Ishikawa (cell line): ENCODE measurements around the gene ARMC2.

ENCODE experiments used
- CEBPB ChIP-seq: IDR thresholded peaks from 2 replicates; pipeline ENCODE4 v1.6.1; 2012
- CREB1 ChIP-seq: IDR thresholded peaks from 2 replicates; pipeline ENCODE4 v1.6.1; 2012; ENCODE audit warnings: low read depth
- EP300 ChIP-seq: IDR thresholded peaks from 2 replicates; pipeline ENCODE4 v1.6.1; 2012; ENCODE audit warnings: borderline replicate concordance
- FOXM1 ChIP-seq: IDR thresholded peaks from 2 replicates; pipeline ENCODE4 v1.6.1; 2012; ENCODE audit warnings: low read depth, borderline replicate concordance
- NFIC ChIP-seq: IDR thresholded peaks from 2 replicates; pipeline ENCODE4 v1.6.1; 2012
- RAD21 ChIP-seq: IDR thresholded peaks from 2 replicates; pipeline ENCODE4 v1.6.1; 2012; ENCODE audit warnings: low read depth
- REST ChIP-seq: IDR thresholded peaks from 2 replicates; pipeline ENCODE4 v1.6.1; 2012; ENCODE audit warnings: low read depth, mild to moderate bottlenecking
- TAF1 ChIP-seq: IDR thresholded peaks from 2 replicates; pipeline ENCODE4 v1.6.1; 2012; ENCODE audit warnings: low read depth, mild to moderate bottlenecking
- TCF12 ChIP-seq: IDR thresholded peaks from 2 replicates; pipeline ENCODE4 v1.6.1; 2012; ENCODE audit warnings: low read depth
- TEAD4 ChIP-seq: IDR thresholded peaks from 2 replicates; pipeline ENCODE4 v1.6.1; 2012
- USF1 ChIP-seq: IDR thresholded peaks from 2 replicates; pipeline ENCODE4 v1.6.1; 2012
- YY1 ChIP-seq: IDR thresholded peaks from 2 replicates; pipeline ENCODE4 v1.6.1; 2012; ENCODE audit warnings: low read depth
- ZBTB7A ChIP-seq: IDR thresholded peaks from 2 replicates; pipeline ENCODE4 v1.6.1; 2012; ENCODE audit warnings: low read depth

GRCh38 chr6:108850669-108851465, 2.6 kb downstream of the ARMC2 start:
- no peak for TF ChIP-seq REST
- no peak for TF ChIP-seq EP300
- no peak for TF ChIP-seq TAF1
- TF ChIP-seq TEAD4, result no peak
- TF ChIP-seq CREB1, result no peak
- TF ChIP-seq ZBTB7A, result no peak
- TF ChIP-seq FOXM1, result no peak
- no peak for TF ChIP-seq RAD21
- no peak for TF ChIP-seq USF1
- TF ChIP-seq NFIC, result no peak
- no peak for TF ChIP-seq TCF12
- TF ChIP-seq CEBPB, result no peak
- no peak for TF ChIP-seq YY1
